ENCODE measurements around the gene KIF16B. TPM values are rescaled to one million over a fixed set of nuclear protein-coding genes. Genes with fewer than 3 reads are reported as not detected.

The KIF16B gene
- total RNA-seq, 1 experiment from 2014 or later: 4.6 TPM

DNA sequence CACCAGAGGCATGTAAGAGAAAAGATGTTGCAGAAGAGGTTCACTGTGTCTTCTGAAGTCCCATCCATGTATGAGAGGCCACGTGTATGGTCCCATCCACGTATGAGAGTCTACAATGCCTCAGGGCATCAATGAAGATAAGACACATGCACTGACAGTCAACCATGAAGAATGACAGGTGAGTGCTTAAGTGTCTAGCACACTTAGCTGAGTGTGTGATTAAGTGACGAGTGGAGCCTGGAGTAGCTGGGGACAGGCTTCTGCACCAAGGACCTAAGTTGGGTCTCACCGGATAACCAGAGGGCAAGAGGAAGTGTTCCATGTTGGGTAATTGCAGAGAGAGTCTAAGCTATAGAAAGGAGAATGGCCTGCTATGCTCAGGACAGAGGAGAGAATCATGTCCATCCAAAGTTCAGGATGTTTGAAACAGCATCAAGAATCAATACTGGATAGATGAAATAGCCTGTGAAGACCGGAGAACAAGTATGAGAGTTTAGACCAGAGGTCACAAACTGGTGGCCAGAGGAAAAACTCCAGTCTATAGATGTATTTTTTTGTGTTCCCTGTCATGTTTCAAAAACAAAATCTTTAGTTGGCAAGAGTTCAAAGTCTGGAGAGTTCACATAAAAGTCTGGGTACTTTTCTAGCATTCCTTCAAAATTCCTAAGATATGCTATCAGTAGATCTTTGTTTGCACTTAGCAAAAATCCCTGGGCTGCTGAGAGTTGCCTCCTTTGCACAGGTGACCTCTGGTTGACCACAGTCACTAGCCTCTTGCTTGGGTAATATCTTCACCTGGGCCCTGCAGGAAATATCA lies 165.8 kb downstream of the KIF16B start:
- BruUV-seq (replicated peaks): no TSS peak
- TF ChIP-seq, protein P1, sequence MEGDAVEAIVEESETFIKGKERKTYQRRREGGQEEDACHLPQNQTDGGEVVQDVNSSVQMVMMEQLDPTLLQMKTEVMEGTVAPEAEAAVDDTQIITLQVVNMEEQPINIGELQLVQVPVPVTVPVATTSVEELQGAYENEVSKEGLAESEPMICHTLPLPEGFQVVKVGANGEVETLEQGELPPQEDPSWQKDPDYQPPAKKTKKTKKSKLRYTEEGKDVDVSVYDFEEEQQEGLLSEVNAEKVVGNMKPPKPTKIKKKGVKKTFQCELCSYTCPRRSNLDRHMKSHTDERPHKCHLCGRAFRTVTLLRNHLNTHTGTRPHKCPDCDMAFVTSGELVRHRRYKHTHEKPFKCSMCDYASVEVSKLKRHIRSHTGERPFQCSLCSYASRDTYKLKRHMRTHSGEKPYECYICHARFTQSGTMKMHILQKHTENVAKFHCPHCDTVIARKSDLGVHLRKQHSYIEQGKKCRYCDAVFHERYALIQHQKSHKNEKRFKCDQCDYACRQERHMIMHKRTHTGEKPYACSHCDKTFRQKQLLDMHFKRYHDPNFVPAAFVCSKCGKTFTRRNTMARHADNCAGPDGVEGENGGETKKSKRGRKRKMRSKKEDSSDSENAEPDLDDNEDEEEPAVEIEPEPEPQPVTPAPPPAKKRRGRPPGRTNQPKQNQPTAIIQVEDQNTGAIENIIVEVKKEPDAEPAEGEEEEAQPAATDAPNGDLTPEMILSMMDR (conservative IDR thresholded peaks at IDR 0.05; ENCODE audit: low read depth, low read length): no peak
- ChIA-PET POLR2A (ENCODE audit: low non-redundant PET) (no interaction called here), CTCF (no interaction called here)
- H3K9me3 ChIP-seq (ENCODE audit: low read depth, low read length, poor library complexity, severe bottlenecking): no peaks in the 10 kb centered on the region
- no peak overlapping the region for H3K4me3 ChIP-seq (ENCODE audit: low read depth, low read length, poor library complexity, severe bottlenecking)
- no peak for DNase-seq (ENCODE audit: low spot score)
- H3K27me3 ChIP-seq (replicated peaks; ENCODE audit: insufficient read depth, low read depth, low read length, poor library complexity): no peaks in the 10 kb centered on the region
- no peaks in the 10 kb centered on the region for H3K4me1 ChIP-seq (ENCODE audit: insufficient read depth, low read length, poor library complexity, severe bottlenecking)
- intact Hi-C loops (cut with micrococcal nuclease; ENCODE audit: unreplicated experiment): no loop called here
- H3K27ac ChIP-seq (ENCODE audit: low read depth, low read length, poor library complexity, severe bottlenecking): no peak overlapping the region
- no peaks in the 10 kb centered on the region for H3K36me3 ChIP-seq (ENCODE audit: insufficient read depth, low read length, poor library complexity, severe bottlenecking)

DNA sequence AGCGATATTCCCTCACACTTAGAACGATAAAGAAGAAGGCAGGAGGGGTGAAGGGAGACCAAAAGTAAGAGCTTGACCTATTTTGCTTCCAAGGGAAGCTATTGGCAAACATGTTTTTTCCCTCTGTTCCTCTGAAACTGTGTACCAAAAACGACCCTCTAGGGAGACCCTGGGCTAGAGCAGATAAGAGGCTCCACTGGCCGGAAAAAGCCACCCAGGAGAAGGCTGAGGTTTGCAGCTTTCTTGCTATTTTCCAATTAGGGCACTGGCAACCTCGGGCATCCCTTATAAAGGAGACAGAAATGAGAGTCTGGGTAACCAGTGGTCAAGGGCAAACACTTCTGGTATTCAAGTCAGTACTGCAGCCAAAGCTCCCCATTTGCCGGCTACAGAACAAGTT lies 168.0 kb downstream of the KIF16B start:
- intact Hi-C loops (cut with micrococcal nuclease; ENCODE audit: unreplicated experiment): no loop called here

DNA sequence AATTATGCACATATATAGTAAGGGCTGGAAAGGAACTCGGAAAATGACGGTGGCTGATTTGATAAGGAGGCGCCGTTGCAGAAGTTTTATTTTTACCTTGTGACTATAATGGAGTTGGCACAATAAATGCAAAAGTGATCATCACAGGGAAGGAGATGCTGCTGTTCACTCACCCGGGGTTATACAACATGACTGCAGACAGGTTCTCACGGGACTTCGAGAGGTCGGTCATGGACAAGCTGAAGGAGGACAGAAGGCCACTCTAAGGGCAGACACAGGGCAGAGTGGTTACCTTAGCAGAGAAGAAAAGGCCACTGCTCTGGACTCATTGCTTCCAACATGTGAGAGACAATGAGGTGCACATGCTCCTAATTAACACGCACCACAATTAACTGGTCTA lies 168.6 kb downstream of the KIF16B start:
- no peaks in the 10 kb centered on the region for H3K9me3 ChIP-seq (ENCODE audit: low read depth, low read length, poor library complexity, severe bottlenecking)
- no peaks in the 10 kb centered on the region for H3K27me3 ChIP-seq (replicated peaks; ENCODE audit: insufficient read depth, low read depth, low read length, poor library complexity)
- H3K36me3 ChIP-seq (ENCODE audit: insufficient read depth, low read length, poor library complexity, severe bottlenecking): no peaks in the 10 kb centered on the region
- no peak overlapping the region for H3K4me3 ChIP-seq (ENCODE audit: low read depth, low read length, poor library complexity, severe bottlenecking)
- no peak overlapping the region for H3K27ac ChIP-seq (ENCODE audit: low read depth, low read length, poor library complexity, severe bottlenecking)
- CTCF ChIA-PET: no interaction called here
- TF ChIP-seq, protein P1 (conservative IDR thresholded peaks at IDR 0.05; ENCODE audit: low read depth, low read length): no peak
- no peak for TF ChIP-seq EZH2 (IDR thresholded peaks at IDR 0.05; ENCODE audit: borderline replicate concordance, low read depth, low read length, poor library complexity, severe bottlenecking)
- POLR2A ChIA-PET (ENCODE audit: low non-redundant PET): no interaction called here
- BruUV-seq (replicated peaks): no TSS peak
- H3K4me1 ChIP-seq (ENCODE audit: insufficient read depth, low read length, poor library complexity, severe bottlenecking): no peaks in the 10 kb centered on the region
- DNase-seq (ENCODE audit: low spot score): no peak
- intact Hi-C loops (cut with micrococcal nuclease; ENCODE audit: unreplicated experiment): no loop called here

More for the DNA sequence above, 168.0 kb downstream of the KIF16B start:
- no peak for TF ChIP-seq EZH2 (IDR thresholded peaks at IDR 0.05; ENCODE audit: borderline replicate concordance, low read depth, low read length, poor library complexity, severe bottlenecking)
- TF ChIP-seq, protein P1 (conservative IDR thresholded peaks at IDR 0.05; ENCODE audit: low read depth, low read length): no peak
- no TSS peak for BruUV-seq (replicated peaks)
- CTCF ChIA-PET: no interaction called here
- Histone ChIP-seq H3K36me3 (ENCODE audit: insufficient read depth, low read length, poor library complexity, severe bottlenecking) (no peaks in the 10 kb centered on the region), H3K4me3 (ENCODE audit: low read depth, low read length, poor library complexity, severe bottlenecking) (no peak overlapping the region), H3K27me3 (replicated peaks; ENCODE audit: insufficient read depth, low read depth, low read length, poor library complexity) (no peaks in the 10 kb centered on the region), H3K9me3 (ENCODE audit: low read depth, low read length, poor library complexity, severe bottlenecking) (no peaks in the 10 kb centered on the region), H3K4me1 (ENCODE audit: insufficient read depth, low read length, poor library complexity, severe bottlenecking) (no peaks in the 10 kb centered on the region), H3K27ac (ENCODE audit: low read depth, low read length, poor library complexity, severe bottlenecking) (no peak overlapping the region)
- POLR2A ChIA-PET (ENCODE audit: low non-redundant PET): no interaction called here
- no peak for DNase-seq (ENCODE audit: low spot score)
